Smooth muscle cell (in vitro differentiated cells): ENCODE results near the gene PXDN. TPM values are rescaled to one million over a fixed set of nuclear protein-coding genes. Genes with fewer than 3 reads are reported as not detected.

Experiments
- DNase-seq: peaks from one replicate; lab custom pipeline; 2025; ENCODE audit not compliant: unreplicated experiment; lab: John Stamatoyannopoulos, UW
- H2AFZ ChIP-seq: fragments of 200-600 bp; sonication (generic); 2 replicates; pipeline ENCODE4 v1.6.0; 2016; ENCODE audit warnings: antibody characterized with exemption, low read depth, mild to moderate bottlenecking
- H3F3A ChIP-seq: fragments of 200-600 bp; sonication (generic); 2 replicates; pipeline ENCODE4 v1.6.0; 2017; ENCODE audit warnings: antibody characterized with exemption, low read depth
- H3K27ac ChIP-seq: fragments of 200-600 bp; sonication (generic); 2 replicates; pipeline ENCODE4 v1.5.1; 2016; ENCODE audit warnings: low read depth, mild to moderate bottlenecking
- H3K27me3 ChIP-seq: fragments of 200-600 bp; sonication (generic); 2 replicates; pipeline ENCODE4 v1.6.1; 2016; ENCODE audit warnings: low read depth, mild to moderate bottlenecking
- H3K36me3 ChIP-seq: fragments of 200-600 bp; sonication (generic); 2 replicates; pipeline ENCODE4 v1.5.1; 2016; ENCODE audit warnings: low read depth
- H3K4me1 ChIP-seq: fragments of 200-600 bp; sonication (generic); 2 replicates; pipeline ENCODE4 v1.5.1; 2016; ENCODE audit warnings: low read depth
- H3K4me2 ChIP-seq: fragments of 200-600 bp; sonication (generic); 2 replicates; pipeline ENCODE4 v1.6.0; 2016; ENCODE audit warnings: mild to moderate bottlenecking
- H3K4me3 ChIP-seq: fragments of 200-600 bp; sonication (generic); 2 replicates; pipeline ENCODE4 v1.5.1; 2016; ENCODE audit warnings: mild to moderate bottlenecking
- H3K79me2 ChIP-seq: fragments of 200-600 bp; sonication (generic); 2 replicates; pipeline ENCODE4 v1.6.0; 2016; ENCODE audit warnings: low read depth, mild to moderate bottlenecking
- H3K9ac ChIP-seq: fragments of 200-600 bp; sonication (generic); 2 replicates; pipeline ENCODE4 v1.6.0; 2016; ENCODE audit warnings: low read depth
- H3K9me3 ChIP-seq: fragments of 200-600 bp; sonication (generic); replicated peaks from 2 replicates; pipeline ENCODE4 v1.5.1; 2016; ENCODE audit warnings: low read depth
- H4K20me1 ChIP-seq: fragments of 200-600 bp; sonication (generic); 2 replicates; pipeline ENCODE4 v1.6.0; 2016; ENCODE audit warnings: low read depth
- WGBS: methylation state at CpG from one replicate; pipeline ENCODE4 v1.1.7; 2016; ENCODE audit warnings: low lambda C conversion rate; 5-methylcytosine and 5-hydroxymethylcytosine counted together
- polyA plus RNA-seq: library from polyadenylated mRNA; unstranded; fragments of >200 nt; fragmentation: Nextera tagmentation; extraction: Ambion mirVana; gene quantifications from 2 replicates; pipeline ENCODE4 v1.2.1, GENCODE V29; 2016
- total RNA-seq: library from RNA; depleted of rRNA; stranded (reverse); fragments of >200 nt; gene quantifications from 2 replicates; pipeline ENCODE4 v1.2.3, GENCODE V29; 2014
- TF ChIP-seq, protein P1 (sequence below): fragments of 200-600 bp; sonication (generic); IDR thresholded peaks from 2 replicates; pipeline ENCODE4 v1.5.1; 2017; ENCODE audit warnings: borderline replicate concordance, mild to moderate bottlenecking, antibody characterized with exemption; ENCODE audit not compliant: insufficient read depth, poor library complexity, severe bottlenecking

Gene PXDN
- total and polyA plus RNA-seq, 2 experiments from 2014 or later, result 328 to 333 TPM

DNA sequence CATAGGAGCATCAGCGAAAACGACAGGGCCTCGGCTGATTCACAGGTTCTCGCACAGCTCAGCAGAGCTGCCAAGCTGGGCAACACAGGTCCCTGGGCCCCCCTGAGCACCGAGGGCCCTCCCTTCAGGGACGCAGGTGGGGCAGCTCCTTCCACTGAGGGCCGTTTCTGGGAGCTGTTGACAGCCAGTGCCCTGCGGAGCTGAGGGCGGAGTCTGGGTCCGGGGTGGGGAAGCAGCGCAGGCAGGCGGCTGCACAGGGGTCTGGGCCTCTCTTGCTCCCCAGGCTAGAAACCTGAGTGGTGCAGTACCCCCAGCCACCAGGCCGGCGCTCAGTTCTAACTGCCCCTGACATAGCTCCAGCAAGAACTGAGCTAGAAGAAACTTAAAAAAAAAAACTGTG is 65.7 kb downstream of the PXDN start:
- H3K27me3 ChIP-seq, result no peaks in the 10 kb centered on the region
- no peak overlapping the region for H2AFZ ChIP-seq
- H3K4me2 ChIP-seq, result no peak overlapping the region
- no peak overlapping the region for H3K27ac ChIP-seq
- DNase-seq, result no peak
- peaks cover 15% of the 10 kb centered on the region for H3K36me3 ChIP-seq
- TF ChIP-seq, protein P1, sequence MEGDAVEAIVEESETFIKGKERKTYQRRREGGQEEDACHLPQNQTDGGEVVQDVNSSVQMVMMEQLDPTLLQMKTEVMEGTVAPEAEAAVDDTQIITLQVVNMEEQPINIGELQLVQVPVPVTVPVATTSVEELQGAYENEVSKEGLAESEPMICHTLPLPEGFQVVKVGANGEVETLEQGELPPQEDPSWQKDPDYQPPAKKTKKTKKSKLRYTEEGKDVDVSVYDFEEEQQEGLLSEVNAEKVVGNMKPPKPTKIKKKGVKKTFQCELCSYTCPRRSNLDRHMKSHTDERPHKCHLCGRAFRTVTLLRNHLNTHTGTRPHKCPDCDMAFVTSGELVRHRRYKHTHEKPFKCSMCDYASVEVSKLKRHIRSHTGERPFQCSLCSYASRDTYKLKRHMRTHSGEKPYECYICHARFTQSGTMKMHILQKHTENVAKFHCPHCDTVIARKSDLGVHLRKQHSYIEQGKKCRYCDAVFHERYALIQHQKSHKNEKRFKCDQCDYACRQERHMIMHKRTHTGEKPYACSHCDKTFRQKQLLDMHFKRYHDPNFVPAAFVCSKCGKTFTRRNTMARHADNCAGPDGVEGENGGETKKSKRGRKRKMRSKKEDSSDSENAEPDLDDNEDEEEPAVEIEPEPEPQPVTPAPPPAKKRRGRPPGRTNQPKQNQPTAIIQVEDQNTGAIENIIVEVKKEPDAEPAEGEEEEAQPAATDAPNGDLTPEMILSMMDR, result no peak
- no peak overlapping the region for H3K9ac ChIP-seq
- no peak overlapping the region for H3K4me3 ChIP-seq
- H3K79me2 ChIP-seq, result peaks cover 2% of the 10 kb centered on the region
- peaks cover 55% of the 10 kb centered on the region for H4K20me1 ChIP-seq
- H3K4me1 ChIP-seq, result no peaks in the 10 kb centered on the region
- H3F3A ChIP-seq, result peaks cover 24% of the 10 kb centered on the region
- no peaks in the 10 kb centered on the region for H3K9me3 ChIP-seq
- WGBS, result 96% methylated on average over 14 of the region's 14 CpGs

DNA sequence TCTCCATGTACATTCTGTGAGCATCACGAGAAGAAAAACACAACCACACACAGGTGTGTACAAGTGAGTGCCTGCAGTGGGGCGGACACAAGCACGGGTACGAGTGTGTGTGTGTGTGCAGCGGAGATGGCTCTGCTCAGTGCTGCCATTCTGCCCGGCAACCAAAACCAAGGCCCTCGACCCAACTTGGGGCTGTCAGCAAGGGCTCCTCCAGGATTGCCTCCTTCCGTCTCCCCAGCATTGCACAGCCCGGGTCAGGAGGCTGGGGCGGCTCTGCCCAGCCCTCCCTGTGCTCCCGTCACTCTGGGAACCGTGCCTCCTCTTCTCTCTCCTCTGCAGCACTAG is 66.5 kb downstream of the PXDN start:
- H3K4me1 ChIP-seq, result no peaks in the 10 kb centered on the region
- H3K9ac ChIP-seq, result no peak overlapping the region
- no peak overlapping the region for H3K4me2 ChIP-seq
- no peak overlapping the region for H3K27ac ChIP-seq
- peaks cover 56% of the 10 kb centered on the region for H4K20me1 ChIP-seq
- 97% methylated on average over 12 of the region's 12 CpGs for WGBS
- TF ChIP-seq, protein P1, result no peak
- H3K4me3 ChIP-seq, result no peak overlapping the region
- no peak overlapping the region for H2AFZ ChIP-seq
- peaks cover 17% of the 10 kb centered on the region for H3F3A ChIP-seq
- H3K79me2 ChIP-seq, result peaks cover 2% of the 10 kb centered on the region
- no peak for DNase-seq
- H3K9me3 ChIP-seq, result no peaks in the 10 kb centered on the region
- H3K36me3 ChIP-seq, result peaks cover 20% of the 10 kb centered on the region
- H3K27me3 ChIP-seq, result no peaks in the 10 kb centered on the region

DNA sequence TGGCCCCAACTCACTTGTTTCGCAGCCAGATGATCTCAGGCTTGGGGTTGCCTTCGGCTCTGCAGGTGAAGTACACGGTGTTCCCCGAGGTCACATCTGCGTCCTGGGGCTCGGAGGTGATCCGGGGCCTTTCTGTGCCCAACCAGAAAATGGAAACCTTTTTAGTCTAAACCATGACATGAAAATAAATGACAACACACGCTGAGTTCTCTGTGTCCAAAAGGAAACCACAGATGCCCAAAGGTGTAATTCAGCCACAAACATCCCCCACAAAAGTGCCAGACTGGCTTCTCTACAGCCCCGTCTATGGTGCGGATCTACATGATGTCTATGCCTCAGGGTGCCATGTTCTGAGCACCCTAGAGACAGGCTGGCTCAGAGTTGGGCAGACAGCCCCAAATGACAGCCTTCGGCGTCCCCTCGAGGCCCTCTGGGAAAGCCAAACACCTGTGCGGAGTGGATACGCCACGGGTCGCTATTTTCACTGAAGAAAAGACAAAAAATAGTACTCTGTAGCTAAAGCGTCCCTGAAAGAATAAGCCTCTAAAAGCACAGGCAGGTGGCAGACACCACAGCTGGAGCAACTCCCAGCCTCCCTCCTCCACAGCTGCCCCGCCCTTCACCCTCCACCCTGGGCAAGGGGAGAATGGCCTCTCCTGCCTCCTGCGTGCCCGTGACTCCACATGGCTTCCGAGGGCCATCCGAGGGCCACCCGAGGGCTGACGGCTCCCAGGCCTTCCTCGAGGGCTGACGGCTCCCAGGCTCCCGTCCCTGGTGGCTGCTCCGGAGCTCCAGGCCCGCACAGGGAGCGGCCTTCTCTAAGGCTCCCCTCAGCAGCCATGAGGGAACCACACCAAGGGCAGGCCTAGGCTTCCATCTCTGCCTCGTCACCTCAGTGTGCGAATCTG is 67.1 kb downstream of the PXDN start:
- peaks cover 51% of the 10 kb centered on the region for H4K20me1 ChIP-seq
- TF ChIP-seq, protein P1, result no peak
- H2AFZ ChIP-seq, result no peak overlapping the region
- H3K4me1 ChIP-seq, result no peaks in the 10 kb centered on the region
- no peak overlapping the region for H3K4me3 ChIP-seq
- peaks cover 20% of the 10 kb centered on the region for H3K36me3 ChIP-seq
- peaks cover 2% of the 10 kb centered on the region for H3K79me2 ChIP-seq
- WGBS, result 93% methylated on average over 33 of the region's 33 CpGs
- no peak overlapping the region for H3K27ac ChIP-seq
- H3F3A ChIP-seq, result peaks cover 13% of the 10 kb centered on the region
- no peak for DNase-seq
- no peaks in the 10 kb centered on the region for H3K9me3 ChIP-seq
- H3K4me2 ChIP-seq, result no peak overlapping the region
- no peak overlapping the region for H3K9ac ChIP-seq
- no peaks in the 10 kb centered on the region for H3K27me3 ChIP-seq
